Stimulated activated CD4-positive, alpha-beta T cell treated with anti-CD3 and anti-CD28 coated beads, Interleukin-15, amount 100 ng/mL, for 24 hours (primary cell): ENCODE data around the gene GPR32.

ENCODE experiments used
- DNase-seq: peaks from one replicate; pipeline ENCODE4 v3.0.0-alpha.2; 2020

Gene GPR32

DNA sequence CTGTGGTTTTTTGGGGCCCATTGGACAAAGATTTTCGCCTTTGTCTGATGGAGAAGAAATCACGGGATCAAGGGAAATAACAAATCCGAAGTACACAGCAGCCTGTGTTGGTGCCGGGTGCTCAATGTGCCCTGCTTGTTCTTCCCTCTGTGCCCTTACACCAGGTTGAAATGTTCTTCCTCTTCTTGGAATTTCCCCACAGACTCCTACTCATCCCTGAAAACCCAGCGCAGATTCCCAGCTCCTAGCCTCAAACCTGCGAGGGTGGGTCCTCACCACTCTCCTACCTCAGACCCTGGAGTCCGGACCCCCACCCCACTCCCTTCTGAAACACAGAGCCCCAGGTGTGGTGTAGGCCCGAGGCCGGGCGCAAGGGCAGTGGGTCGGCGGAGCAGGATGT, 15.1 kb downstream of the GPR32 start:
- no peak for DNase-seq

GRCh38 chr19:50790396-50790795, 20.1 kb downstream of the GPR32 start, which contains the start of gene ACP4:
ACP4 (plus strand) TSS chr19:50790415; CDS start chr19:50790415, 0 bp downstream.
- no peak for DNase-seq

DNA sequence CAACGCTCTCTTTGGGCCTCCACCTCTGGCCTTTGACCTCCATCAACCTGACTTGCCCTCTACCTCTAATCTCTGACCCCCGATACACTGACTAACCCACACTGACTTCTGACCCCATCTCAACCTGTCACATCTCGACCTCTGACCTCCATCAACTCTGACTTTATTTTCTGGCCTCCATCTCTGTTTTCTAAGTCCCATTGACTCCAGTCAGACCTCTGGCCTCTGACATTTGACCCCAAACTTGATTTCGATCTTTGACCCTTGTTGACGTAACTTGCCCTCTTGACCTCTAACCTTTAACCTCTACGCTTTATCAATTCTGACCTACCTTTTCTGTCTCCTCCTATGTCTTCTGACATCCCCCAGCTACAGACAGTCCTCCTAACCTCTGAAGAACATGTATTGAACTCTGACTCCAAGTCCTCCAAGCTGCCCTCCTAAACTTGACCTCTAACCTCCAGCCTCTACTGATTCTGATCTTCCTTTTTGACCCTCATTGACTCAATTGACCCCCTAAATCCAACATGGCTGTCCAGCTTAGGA, 20.7 kb downstream of the GPR32 start:
- no peak for DNase-seq

- peak; percentile 11 for DNase-seq
Observed at GRCh38 chr19:50791594-50792271, 21.5 kb downstream of the GPR32 start.

DNA sequence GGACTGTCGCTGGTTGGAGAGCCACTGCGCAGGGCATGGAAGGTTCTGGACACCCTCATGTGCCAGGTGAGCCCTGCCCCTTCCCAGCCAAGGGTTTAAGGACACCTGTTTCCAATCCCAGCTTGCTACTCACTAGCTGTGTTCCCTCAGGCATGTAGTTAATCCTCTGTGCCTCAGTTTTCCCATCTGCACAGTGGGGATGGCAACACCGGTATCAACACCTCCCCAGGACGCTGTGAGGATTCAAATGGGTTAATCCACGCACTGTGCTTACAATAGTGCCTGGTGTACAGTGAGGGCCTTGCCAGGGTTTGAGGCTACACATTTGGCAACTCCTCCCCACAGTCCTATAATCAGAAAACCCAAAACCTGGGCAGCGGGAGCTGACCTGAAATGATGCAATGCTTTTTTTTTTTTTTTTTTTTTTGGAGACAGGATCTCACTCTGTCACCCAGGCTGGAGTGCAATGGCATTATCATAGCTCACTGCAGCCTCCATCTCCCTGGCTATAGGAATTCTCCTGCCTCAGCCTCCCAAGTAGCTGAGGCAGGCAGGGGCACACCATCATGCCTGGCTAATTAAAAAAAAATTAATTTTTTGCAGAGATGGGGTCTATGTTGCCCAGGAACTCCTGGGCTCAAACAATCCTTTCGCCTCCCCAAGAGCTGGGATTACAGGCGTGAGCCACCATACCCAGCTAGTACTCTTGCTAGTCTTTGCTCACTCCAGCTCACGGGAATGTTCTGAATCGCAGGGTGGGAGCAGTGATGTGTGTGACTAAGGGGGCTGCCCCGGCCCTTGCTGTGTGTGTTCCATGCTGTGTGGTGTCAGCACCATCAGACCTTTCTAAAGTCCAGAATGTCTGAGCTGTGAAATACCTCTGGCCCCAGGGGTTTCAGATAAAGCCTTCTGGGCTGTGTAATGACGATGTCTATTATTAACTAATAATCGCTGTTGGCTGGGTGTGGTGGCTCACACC, 22.3 kb downstream of the GPR32 start:
- DNase-seq = peak; percentile 14

DNA sequence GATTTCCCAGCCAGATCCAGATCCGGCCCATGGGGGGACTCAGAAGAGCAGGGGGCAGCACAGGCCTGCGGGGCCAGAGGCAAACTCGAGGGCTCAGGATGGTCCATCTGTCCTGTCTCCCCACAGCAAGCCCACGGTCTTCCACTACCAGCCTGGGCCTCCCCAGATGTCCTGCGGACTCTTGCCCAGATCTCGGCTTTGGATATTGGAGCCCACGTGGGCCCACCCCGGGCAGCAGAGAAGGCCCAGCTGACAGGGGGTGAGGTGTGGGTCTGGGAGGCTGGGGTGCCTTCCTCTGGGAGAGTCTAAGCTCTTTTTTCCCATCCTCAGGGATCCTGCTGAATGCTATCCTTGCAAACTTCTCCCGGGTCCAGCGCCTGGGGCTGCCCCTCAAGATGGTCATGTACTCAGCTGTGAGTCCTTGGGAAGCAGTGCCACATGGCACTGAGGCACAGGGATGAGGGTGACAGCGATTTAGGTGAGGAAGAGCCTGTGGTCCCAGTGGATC, 23.3 kb downstream of the GPR32 start:
- peak; percentile 36 for DNase-seq

DNA sequence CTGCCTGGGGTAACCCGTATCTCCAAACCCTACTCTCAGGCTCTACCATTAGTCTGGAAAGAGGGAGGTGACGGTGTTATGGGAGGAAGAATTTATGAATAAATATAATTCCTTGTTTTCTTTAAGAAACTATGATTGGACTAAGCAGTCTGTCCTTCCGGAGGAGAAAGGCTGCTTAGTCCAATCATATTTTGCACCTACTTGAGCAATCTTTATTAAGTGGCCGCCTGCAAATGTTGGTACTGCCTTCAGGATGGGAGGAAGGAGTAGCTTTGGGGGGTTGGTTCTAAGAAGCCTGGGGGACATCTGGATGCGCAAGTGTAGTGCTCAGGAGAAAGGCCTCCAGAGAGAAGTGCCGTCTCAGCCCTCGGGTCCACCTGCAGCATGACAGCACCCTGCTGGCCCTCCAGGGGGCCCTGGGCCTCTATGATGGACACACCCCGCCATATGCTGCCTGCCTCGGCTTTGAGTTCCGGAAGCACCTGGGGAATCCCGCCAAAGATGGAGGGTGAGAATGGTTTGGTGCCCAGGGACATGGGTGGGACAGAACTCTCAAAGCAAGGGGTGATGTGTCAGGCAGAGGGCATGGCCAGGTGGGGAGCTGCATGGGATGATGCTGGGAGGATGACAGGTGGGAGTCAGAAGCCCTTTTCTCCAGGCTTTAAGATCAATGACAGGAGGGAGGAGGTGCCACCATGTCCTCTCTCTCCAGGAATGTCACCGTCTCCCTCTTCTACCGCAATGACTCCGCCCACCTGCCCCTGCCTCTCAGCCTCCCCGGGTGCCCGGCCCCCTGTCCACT, 24.0 kb downstream of the GPR32 start:
- DNase-seq = peak; percentile 67

- peak; percentile 72 for DNase-seq
Observed at GRCh38 chr19:50794876-50795663, 24.8 kb downstream of the GPR32 start.

GRCh38 chr19:50795664-50796073, 25.4 kb downstream of the GPR32 start:
- DNase-seq = no peak

- peak; percentile 43 for DNase-seq
Observed at GRCh38 chr19:50796128-50796633, 25.9 kb downstream of the GPR32 start.

DNA sequence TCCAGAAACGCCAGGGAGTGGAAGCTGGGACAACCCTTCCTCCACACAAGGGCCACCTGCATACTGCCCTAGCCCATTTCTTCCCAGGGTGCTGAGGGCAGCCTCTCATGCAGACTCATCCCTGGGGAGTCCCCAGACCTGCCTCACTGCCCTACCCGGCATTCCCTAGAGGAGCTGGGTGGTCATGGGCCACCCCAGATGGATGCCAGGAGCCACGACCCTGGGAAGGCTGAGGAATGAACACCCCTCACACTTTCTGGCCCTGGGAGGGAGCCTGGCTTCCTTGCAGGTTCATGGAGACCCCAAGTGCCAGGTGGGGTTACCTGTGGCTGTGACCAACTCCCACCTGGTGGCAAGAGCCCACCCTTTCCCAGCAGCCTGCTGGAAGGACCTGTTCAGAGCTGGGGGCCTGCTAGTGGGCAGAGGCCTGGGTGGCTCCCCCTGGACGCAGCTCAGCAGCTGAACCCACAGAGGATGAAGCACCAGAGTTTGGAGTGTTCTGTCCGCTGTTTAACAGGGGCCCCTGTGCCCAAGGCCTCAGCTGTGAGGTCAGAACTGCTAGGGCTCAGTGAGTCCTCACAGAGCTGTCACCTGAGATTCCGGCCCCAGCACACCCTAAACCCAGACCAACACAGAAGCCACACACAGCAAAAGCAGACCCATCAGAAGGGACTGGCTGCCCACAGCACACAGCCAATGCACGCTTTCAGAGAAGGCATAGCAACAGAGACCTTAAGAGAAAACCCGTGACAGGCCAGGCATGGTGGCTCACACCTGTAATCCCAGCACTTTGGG, 26.6 kb downstream of the GPR32 start:
- peak; percentile 23 for DNase-seq

GRCh38 chr19:50797429-50797780, 27.1 kb downstream of the GPR32 start:
- no peak for DNase-seq

DNA sequence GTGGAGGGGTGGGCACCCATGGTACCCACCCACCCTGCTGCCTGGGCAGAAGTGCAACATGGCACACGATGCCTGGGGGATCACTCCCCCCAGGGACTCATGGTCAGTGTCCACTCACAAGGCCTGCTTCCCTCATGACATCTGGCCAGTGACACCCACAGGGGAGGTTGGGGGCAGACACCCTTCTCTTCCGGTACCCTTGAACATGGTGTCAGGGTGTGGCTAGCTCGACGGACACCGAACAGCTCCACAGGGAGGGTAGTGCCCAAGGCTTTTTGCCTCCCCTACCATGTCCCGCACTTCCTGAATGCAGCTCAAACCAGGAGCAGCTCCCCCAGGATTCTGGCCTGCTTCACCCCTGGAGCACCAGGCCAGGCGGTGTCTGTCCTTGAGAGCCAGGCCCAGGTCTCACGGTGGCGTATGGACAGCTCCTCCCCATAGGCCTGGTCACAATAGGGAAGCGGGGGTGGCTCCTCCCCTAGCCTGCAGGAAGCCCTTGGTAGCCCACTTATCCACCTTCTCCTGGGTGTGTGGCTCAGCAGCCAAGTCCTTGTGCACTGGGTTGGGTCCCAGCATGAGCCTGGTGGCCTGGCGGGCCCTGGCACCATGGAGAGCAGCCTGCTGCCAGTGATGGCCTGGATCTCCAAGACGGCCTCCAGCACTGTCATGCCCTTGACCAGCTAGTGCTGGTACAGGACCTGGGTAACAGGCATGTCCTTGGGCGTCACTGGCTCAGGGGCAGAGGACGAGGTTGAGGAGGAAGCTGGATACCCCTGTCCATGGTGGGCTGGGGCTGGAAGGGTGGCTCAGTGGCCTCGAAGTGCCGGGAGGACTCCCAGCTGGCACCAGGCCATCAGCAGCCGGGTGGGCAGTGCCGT, 27.8 kb downstream of the GPR32 start:
- DNase-seq = no peak

DNA sequence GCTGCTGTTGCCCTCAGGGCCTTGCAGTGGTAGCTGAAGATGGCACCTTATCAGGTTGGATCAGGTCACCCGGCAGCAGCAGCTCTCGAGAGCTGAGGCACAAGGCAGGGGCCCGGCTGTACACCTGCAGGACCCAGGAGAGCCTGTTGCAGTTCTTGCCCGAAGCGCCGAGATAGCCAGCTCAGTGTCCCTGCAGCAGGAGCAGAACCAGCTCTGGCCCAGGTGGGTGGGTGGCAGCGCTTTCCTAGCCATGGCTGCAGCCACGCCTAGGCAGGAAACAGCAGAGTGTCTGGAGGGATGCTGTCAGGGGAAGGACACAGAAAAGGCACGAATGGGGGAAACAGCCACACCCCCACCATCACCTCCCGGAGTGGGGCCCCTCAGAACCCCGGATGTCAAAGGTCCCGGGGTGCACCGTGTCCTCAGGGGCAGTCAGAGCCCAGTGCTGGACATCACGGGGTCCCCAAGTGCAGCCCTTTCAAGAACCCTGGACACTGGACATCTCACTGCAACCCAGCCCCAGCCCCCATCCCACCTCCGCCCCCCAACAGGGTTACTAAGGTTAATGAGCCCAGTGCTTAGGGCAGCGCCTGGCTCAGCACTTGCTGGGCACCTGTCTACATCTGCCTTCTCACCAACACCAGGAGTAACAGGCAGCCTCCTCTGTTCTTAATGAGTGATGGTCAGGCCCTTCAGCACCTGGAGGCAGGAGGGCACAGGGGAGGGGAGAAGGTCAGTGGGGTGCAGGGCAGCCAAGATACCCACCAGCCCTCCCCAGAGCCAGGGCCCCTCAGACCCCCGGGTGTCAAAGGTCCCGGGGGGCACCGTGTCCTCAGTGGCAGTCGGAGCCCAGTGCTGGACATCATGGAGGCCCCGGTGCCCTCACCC, 28.6 kb downstream of the GPR32 start:
- no peak for DNase-seq

DNA sequence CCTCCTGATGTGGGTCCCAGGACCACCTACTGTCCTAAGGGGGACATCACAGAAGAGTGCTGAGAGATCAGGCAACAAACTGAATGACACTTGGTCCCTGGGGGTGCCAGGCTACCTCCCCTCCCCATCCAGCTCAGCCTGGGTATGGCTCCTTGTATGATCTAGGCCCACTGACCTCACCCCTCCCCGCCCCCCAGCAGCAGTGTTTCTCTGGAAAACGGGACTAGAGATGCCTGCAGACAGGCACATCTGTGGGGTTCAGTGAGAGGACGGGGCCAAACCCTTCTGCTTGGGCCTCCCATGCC, 29.2 kb downstream of the GPR32 start:
- no peak for DNase-seq

GRCh38 chr19:50801107-50801506, 30.8 kb downstream of the GPR32 start:
- no peak for DNase-seq

GRCh38 chr19:50803633-50804419, 33.6 kb downstream of the GPR32 start:
- DNase-seq = peak; percentile 62
